Fibroblast of skin of abdomen (primary cell): ENCODE measurements around the gene ZNF232.
"Not testable (repeated sequence)": the region's sequence is repeated elsewhere in the genome, so short reads cannot be mapped to it uniquely, and the experiment has no call there.

Experiments
- DNase-seq: peaks from one replicate; pipeline ENCODE4 v3.0.0-alpha.2; 2013

Gene ZNF232

DNA sequence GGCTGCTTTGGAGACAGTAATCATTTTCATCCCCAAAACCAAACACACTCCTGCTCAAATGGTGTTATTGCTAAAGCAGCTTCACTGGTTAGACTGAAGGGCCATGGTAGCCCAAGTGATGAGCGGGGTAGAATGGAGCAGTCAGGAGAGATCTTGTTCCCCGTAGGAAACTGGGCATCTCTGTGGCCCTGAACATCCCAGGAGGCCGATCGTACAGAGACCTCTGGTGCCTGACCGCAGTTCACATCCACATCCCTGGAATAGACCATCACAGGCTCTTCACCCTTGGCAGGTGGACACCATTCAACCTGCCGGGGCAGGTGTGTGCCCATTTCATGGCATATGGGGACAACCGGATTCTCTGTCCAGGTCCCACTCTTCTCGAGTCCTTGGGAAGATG is 18.1 kb upstream of the ZNF232 start:
- DNase-seq, result not testable (repeated sequence)

DNA sequence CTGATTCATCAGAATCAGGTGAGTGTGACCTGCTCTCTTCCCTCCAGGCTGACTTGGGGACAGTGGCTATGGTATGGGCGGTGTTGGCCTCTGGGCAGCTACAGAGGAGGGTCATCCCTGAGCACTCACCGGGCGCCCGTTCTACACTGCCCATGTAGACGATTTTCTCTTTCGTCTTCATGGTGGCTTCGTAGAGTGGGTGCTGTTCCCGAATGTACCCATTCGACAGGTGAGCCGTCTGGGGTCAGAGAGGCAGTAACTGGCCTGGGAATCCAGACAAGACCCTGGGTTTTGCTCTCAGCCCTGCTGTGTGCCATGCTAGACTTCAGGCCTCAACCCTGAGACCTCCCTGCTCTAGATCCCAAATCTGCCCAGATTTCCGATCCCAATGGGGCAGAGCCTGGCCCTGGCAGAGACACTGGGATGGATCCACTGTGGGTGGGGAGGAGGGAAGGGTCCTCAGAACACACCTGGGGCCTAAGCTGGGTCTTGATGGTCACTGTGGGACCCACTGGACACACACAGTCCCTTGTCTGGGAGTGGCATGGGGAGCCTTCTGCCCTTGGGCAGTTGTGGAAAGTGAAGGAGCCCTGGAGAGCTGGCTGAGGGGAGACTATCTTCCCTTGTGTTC is 17.3 kb upstream of the ZNF232 start:
- DNase-seq, result no peak

DNA sequence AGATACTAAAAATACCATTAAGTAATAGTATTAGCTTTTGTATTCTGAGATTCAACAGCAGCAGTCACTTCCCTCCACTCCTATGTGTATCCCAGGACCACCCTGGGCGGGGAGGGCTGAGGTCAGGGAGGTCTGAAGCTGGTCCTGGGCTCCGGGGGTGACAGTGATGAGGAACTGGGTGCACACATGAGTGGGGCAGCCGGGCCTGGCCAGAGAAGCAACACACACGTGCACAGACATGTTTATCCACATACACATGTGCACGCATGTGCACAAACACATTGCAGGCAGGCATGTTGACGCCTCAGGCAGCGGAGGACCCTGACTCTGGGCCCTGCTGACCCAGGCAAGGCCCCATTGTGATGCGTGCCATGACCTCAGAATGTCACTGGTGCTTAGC is 16.7 kb upstream of the ZNF232 start:
- DNase-seq, result not testable (repeated sequence)

DNA sequence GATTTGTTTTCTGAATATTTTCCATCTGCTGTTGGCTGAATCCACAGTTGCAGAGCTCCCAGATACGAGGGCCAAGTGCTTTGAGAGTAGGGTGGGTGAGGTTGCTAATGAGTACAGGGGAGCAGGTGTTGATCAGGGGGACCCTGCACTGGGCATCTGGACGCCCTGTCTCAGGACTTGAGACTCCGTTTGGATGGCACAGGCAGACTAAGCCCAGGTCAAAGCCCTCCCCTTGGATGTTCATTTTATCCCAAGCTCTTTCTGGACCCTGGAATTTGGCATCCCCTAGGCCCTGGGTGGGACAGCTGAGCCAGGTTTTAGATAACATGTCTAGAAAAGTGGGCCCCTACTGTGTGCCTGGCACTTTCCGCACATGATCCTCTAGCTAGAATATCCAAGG is 16.2 kb upstream of the ZNF232 start:
- DNase-seq, result no peak

DNA sequence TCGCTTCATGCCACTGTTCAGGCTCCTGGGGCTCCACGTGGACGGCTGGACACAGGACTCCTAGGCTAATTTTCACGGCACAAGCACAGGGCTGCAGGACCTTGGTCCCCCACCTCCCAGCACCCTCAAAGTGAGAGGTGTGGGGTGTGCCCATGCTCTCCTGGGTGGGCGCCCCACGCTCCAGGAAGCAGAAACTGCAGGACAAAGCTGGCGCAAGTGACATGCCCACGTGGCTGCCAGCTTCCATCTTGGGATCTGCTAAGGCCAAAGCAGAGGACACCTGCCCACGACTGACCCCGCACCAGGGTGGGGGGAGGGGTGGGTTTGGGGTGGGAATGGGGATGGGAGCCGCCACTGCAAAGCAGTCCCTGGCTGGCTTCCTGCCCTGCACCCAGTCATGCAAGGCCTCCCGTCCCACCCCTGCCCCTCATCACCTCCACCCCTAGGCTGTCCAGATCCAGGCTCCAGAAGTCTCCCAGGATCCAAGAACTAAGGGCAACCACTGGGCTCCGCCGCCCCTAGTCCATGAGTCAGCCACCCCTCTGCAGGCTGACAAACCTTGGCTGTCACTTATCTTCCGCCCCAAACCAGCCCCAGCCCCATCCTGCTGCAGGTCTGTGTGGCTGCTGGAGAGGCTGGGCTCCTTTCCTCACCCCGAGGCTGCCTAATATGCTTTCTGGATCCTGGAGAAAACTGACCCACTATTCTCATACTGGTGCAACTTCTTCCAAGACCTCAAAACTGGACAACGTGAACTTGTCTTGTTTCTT is 15.2 kb upstream of the ZNF232 start:
- DNase-seq, result no peak

DNA sequence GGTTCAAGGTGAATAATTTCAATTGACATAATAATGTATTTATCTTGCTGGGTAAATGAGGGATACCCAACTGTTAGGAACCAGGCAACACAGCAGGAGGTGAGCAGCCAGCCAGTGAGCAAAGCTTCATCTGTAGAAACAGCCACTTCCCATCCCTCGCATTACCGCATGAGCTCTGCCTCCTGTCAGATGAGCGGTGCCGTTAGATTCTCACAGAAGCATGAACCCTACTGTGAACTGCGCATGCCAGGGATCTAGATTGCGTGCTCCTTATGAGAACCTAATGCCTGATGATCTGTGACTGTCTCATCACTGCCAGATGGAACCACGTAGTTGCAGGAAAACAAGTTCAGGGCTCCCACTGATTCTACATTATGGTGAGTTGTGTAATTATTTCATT is 13.2 kb upstream of the ZNF232 start:
- not testable (repeated sequence) for DNase-seq

DNA sequence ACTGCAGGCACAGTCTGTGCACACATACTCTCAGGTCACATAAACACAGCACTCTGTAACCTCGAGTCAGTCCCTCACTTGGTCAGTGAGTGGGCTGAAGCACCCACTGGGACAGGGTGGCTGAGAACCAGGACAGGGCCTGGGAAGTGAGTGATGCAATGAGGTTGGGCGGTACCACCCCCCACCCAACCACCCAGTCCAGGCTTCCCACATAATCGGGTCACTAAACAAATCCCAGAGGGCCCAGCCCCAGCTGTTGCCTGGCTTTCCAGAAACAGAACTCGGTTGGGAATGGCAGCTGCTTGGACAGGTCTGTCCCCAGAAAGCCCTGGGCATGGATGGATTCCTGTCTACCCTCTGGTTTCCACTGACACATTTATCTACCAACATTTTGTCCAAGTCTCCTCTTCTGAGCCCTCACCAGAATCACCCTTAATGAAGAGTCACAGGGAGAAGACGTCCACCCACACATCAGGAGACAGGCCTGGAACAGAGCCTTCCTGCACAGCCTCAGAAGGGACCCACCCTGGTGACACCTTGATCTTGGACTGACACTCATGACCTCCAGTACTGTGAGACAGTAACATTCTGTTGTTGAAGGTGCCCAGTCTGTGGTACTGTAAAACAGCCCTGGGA is 12.6 kb upstream of the ZNF232 start:
- not testable (repeated sequence) for DNase-seq

DNA sequence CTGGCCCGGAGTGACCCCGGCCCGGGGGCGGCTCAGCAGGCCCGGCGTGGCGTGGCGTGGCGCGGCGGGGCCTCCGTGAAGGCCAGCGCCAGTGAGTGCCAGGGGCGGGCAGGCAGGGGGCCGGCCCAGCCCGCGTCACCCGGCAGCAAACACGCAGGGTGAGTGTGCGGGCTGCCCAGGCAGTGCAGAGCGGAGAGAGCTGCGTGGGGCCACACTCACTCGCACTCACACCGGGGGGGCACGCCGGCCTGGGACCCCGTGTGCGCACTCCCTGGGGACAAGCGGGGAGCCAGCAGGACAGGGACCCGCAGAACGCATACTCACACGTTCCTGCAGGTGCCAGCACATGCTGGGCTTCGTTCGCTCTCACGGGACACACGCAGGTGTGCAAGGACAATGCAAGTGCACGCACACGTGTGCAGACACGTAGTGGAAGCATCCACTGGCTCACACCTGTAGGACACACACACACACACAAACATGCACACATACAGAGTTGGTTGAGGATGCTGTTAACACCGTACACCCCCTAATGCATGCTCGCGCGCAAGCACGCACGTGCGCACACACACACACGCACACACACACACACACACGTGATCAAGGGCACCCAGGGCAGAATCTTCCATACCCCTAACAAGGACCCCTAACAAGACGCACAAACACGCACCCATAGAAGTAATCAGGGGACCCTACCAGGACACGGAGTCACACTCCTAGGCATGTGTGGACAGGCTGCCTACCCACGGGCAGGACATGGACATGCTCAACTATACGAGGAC is 11.9 kb upstream of the ZNF232 start:
- DNase-seq, result no peak

DNA sequence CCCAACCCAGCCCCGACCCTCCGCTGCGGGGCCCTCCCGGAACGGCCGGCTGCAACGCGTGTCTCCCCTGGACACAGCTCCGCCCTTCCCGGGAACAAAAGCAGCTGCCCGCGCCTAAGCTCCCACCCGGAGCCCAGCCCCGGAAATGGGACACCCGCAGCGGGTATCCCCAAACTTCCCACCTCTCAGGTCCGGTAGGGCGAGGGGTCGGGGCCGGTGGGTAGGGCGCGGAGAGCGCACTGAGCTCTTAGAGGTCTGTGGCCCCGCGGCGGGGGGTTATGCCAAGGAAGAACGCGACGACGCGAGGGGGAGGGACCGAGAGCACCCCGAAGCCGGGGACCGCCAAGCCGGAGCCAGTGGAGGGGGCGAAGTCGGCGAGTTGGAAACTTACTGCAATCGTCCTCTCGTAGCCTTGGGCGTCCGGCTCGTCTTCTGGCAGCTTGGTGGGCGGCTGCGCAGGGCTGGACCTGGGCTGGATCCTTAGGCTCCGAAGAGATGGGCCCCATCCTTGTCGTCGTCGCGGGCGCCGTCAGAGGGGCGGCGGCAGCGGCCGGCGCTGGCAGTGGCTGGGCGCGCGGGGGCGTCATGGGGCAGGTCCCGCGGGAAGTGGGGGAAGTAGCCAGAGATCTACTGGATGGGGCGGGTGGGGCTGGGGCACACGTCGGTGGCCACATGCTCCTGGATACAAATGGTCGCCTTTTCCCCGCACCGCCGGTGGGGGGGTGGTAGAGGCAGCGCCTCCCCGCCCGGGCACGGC is 11.1 kb upstream of the ZNF232 start:
- peak; percentile 4 for DNase-seq

DNA sequence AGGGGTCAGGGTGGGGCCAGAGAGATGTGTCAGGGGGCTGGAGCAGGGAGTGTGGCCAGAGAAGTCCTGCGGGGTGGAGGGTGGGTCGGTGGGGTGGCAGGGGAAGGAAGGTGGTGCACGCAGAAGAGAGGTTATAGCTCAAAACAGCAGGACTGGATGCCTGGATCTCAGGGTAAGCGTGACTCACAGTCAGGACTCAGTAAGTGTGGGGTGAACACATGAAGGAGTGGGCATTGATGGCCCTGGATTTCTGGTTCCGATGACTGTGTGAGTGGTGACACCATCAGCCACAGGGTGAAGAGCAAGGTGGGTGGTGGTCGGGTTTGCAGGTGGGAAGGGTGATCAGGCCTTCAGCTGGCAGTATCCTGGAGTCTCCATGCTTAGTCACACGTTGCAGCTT is 10.4 kb upstream of the ZNF232 start:
- not testable (repeated sequence) for DNase-seq

DNA sequence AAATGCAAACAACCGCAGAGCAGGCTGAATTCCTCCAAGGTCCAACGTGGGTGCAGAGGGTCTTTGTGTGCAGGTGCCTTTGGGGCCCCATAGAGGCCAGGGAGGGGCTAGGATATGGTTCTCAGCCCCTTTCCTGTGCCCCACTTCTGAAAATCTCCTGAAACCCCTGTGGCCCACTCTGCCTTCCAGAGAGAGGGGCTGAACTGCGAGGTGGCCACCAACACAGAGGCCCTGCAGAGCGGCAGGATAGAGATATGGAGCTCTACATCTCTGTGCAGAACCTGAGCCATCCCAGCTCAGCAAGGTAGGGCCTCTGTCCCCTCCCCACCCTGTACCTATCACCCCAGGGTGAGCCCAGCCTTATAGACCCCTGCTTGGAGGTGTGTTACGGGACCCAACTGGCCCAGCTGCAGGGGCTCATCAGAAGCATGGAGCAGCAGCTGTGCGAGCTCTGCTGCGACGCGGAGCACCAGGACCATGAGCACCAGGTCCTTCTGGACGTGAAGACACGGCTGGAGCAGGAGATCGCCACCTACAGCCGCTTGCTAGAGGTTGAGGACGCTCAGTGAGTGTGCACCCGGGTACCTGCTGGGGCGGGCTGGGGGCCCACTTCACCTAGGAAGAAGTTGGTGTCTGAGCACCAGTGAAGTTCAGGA is 9.6 kb upstream of the ZNF232 start:
- DNase-seq, result no peak

DNA sequence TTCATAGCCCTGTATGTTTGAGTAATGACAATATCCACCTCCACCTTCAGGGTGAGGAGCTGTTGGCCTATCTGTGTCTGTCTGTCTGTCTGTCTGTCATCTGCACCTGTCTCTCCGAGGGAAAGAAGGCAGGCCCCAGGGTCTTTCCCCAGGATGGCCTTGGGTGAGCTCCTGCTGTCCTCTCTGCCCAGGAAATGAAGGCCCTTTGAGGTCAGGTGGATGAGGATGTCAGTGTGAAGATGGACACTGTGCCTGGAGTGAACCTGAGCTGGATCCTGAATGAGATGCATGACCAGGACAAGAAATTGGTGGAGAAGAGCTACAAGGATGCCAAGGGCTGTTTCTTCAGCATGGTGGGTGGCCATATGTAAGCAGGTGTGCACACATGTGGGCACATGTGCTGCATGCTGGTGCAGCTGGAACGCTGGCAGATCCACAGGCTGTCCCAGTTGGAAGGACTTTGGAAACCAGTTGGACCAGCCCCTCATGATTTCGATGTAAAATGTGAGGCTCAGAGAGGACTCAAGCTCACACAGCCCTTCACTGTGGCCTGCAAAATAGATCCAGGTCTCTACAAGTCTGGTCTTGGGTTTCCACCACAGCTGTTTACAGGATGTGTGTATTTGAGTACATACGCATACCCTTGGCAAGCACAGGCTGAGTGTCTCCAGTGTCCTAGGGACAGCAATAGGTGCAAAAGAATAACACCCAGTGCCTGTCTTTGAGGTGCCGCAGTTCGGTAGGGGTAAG is 8.9 kb upstream of the ZNF232 start:
- DNase-seq, result not testable (repeated sequence)

DNA sequence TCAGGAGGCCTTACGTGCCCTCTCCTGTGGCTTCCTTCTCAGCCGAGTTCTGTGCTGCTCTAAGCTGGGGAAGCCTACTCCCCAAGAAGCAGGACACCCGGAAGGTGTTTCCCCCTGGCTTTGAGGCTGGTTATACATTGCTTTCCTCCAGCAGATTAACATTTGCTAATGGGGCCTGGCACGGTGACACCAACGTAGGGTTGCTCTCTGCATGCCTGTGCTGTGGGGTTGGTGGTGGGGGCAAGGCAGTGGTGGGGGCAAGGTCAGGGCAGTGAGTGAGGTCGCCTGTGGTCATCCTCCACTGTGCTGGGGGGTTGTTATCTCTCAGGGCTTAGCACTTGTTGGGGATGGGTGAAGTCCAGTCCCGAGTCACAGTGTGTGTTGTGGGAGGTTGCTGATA is 8.4 kb upstream of the ZNF232 start:
- no peak for DNase-seq

DNA sequence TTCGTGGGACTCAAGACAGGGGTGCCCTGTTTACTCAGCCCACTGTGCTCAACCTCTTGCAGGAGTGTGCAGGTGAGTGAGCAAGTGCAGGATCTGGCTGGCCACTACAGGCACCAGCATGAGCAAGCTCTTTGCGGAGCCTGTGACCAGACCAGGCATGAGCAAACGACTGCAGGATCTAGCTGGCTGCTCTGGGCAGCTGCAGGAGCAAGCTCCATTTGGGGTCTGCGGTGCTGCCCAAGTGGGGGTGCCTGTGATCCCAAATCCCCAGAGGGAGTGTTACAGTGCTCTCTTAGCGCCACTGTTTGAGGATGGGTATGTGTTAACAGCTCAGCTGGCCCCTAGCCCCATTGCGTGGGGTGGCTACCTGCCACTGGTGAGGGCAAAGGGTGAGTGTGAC is 6.5 kb upstream of the ZNF232 start:
- no peak for DNase-seq

DNA sequence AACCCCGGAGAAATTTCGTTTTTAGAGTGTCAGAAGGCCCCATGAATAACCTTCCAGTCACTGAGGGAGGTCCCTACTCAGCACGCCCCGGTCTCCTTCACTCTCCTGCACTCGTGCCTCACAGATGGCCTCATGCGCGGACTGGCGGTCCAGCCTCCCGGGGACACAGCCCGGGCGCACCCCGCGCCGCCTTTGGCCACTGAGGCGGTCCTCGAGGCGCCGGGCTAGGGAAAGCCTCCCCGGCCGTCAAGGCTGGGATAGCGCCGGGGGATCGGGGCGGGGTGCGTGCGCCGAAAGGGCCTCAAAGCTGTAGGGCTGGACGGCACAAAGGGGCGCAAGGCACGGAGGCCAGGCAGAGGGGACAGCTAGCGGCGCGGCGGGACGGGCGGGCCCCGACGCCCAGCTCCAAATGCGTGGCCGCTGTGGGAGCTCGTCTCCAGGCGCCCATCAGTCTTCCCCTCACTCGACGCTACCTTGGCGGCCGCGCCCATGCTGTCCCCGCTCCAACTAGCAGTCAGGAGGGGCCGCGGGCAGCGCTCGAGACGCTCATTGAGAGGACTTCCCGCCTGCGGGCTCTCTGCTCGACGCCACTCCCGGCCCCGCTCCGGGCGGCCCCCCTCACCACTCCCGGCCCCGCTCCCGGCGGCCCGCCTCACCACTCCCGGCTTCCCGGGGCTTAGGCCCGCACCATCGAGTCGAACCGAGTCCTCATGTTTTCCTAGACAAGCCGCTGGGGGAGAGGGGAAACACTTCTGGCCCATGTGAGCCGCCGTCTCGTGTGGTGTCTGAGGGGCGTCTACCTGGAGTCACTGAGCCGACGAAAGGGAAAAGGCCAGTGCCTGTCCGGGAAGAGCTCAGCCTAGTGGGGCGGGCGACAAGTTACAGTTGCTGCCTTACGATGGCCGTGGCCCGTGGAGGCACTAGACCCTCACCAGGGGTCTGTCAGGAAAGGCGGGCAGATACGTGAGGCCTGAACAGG is 4.3 kb upstream of the ZNF232 start, which contains the start of gene USP6:
USP6 (plus strand) TSS at position 360 of the 979 bp plus-strand sequence. CDS start 14,336 bp downstream, outside the sequence.
- no peak for DNase-seq

DNA sequence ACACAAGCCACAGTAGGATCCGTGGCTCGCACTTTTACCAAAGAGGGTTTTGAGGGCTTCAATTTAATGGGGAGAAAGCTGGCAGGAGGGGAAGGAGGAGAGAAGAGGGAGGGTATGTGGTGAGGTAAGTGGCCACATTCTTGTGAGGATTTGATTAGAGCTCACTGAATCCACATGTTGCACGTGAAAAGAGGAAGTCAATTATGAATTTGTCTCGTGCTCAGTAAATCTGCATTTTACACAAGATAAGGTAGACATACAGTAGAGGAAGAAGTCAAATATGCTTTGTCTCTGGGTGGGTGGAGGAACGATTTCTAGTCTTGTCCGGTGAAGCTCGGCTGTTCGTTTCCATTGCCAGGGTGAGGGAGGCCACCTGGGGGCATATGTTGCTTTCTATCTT is 862 bp downstream of the ZNF232 start:
- DNase-seq, result no peak

DNA sequence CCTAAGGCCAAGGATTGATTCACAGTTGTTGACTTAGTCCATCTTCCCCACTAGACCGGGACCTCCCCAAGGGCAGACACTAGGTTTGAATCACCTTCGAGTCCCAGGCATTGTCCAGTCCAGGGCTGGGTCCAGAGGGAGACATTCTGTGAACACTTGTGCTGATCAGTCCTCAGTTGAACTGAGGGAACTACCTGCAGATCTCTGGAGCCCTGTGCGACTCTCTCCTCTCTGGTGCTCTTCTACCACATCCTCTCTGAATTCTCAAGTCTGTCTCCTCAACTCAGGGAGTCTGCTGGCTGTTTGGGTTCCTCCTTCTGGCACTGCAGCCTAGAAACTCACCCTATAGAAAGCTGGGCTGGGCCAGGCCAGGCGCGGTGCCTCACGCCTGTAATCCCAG is 10.8 kb downstream of the ZNF232 start:
- DNase-seq, result no peak

DNA sequence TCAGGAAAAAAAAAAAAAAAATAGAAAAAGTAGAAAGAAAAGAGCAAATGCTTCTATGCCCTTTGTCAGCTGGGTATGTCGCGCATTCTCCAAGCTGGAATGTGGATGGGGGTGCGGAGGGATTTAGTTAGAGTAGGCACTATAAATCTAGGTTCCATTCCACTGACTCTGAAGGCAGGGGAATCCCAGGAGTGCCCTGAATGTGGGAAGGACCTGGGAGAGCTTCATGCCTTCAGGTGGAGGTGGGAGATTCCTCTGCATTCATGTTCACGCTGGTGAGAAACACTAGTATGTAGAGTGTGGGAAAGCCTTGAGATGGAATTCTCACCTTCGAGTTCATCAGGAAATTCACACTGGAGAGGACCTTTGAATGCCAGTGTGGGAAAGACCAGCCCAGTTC is 12.4 kb downstream of the ZNF232 start:
- no peak for DNase-seq

DNA sequence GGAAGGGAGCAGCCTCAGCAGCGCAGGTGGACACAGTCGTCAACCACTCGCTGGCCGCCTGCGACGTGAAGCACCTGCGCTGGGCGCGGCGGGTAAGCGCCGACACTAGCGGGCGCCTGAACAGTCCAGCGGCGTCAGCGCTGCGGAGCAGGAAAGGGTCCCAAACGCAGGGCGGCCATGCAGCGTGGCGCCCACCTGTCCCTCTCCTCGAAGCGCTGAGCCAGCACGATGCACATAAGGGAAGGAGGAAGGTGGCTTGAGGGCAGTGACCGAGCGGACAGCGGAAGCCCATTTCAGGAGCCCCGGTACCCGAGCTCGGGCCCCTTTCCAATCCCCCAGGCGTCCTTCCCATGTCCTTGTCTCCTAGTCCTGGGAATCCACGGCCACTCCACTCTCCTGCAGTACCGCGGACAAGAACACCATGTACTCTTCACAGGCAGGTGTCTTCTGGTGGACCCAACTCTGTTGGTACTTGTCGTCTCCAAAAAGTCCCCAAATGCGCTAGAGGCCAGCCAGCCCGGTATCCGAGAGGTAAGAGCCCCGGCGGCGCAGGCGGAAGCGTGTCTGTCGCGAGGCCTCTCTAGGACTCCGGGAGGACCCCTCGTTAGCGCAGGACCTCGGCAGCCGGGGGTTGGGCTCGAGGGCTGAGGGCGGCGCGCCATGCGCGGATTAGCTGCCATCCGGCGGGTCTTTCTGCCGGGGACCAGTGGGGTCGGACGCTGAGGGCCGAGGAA is 14.4 kb downstream of the ZNF232 start:
- DNase-seq, result no peak
